Left ventricle myocardium inferior (tissue), 1 donor: Measurements from ENCODE around the gene HBD. TPM values are rescaled to one million over a fixed set of nuclear protein-coding genes. Genes with fewer than 3 reads are reported as not detected.
"Not testable (repeated sequence)": the region's sequence is repeated elsewhere in the genome, so short reads cannot be mapped to it uniquely, and the experiment has no call there.

ENCODE experiments used
- DNase-seq: peaks from one replicate; pipeline ENCODE4 v3.0.0-alpha.2; 2020
- H3K27ac ChIP-seq: fragments of 200-600 bp; replicated peaks from 2 replicates; pipeline ENCODE4 v1.8.0; 2021
- H3K27me3 ChIP-seq: fragments of 200-600 bp; 2 replicates; pipeline ENCODE4 v1.8.0; 2021; ENCODE audit warnings: low read depth
- H3K36me3 ChIP-seq: fragments of 200-600 bp; 2 replicates; pipeline ENCODE4 v1.8.0; 2021
- H3K4me1 ChIP-seq: fragments of 200-600 bp; 2 replicates; pipeline ENCODE4 v1.8.0; 2021
- H3K4me3 ChIP-seq: fragments of 200-600 bp; 2 replicates; pipeline ENCODE4 v1.8.0; 2021; ENCODE audit warnings: mild to moderate bottlenecking, moderate library complexity
- H3K9me3 ChIP-seq: fragments of 200-600 bp; replicated peaks from 2 replicates; pipeline ENCODE4 v1.8.0; 2021
- intact Hi-C: fragments of 100-400 bp; cut with micrococcal nuclease; formaldehyde crosslinking; loops from one replicate; pipeline ENCODE4 v1.11.0; 2022
- total RNA-seq: library from RNA; stranded (reverse); fragmentation: NEBNext Ultra II Directional; extraction: Animal tissue kit (Norgen Biotek cat#: 25700); gene quantifications from one replicate; pipeline ENCODE4 v1.2.1, GENCODE V29; 2021
- TF ChIP-seq, protein P1 (sequence below): fragments of 200-600 bp; IDR thresholded peaks from 2 replicates; pipeline ENCODE4 v1.8.0; 2021; ENCODE audit warnings: antibody characterized with exemption, mild to moderate bottlenecking, borderline replicate concordance
- donor health status: DM: no; HTN: yes; CAD: no; lungs with severe emphysema.

The HBD gene
- total RNA-seq, 1 donor from 2014 or later = not detected

DNA sequence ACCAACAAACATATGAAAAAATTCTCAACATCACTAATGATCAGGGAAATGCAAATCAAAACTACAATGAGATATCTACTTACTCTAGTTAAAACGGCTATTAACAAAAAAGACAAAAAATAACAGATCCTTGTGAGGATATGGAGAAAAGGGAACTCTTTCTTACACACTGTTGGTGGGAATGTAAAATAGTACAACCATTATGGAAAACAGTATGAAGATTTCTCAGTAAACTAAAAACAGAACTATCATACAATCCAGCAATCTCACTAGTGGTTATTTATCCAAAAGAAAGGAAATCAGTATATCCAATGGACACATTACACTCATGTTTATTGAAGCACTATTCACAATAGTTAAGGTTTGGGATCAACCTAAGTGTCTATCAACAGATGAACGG lies 31.5 kb upstream of the HBD start:
- intact Hi-C loops = no loop called here
- no peaks in the 10 kb centered on the region for H3K4me1 ChIP-seq
- DNase-seq = no peak
- H3K4me3 ChIP-seq = no peak overlapping the region
- H3K9me3 ChIP-seq = no peaks in the 10 kb centered on the region
- no peak overlapping the region for H3K27ac ChIP-seq
- TF ChIP-seq, protein P1, sequence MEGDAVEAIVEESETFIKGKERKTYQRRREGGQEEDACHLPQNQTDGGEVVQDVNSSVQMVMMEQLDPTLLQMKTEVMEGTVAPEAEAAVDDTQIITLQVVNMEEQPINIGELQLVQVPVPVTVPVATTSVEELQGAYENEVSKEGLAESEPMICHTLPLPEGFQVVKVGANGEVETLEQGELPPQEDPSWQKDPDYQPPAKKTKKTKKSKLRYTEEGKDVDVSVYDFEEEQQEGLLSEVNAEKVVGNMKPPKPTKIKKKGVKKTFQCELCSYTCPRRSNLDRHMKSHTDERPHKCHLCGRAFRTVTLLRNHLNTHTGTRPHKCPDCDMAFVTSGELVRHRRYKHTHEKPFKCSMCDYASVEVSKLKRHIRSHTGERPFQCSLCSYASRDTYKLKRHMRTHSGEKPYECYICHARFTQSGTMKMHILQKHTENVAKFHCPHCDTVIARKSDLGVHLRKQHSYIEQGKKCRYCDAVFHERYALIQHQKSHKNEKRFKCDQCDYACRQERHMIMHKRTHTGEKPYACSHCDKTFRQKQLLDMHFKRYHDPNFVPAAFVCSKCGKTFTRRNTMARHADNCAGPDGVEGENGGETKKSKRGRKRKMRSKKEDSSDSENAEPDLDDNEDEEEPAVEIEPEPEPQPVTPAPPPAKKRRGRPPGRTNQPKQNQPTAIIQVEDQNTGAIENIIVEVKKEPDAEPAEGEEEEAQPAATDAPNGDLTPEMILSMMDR = no peak
- H3K36me3 ChIP-seq = no peaks in the 10 kb centered on the region
- H3K27me3 ChIP-seq = no peaks in the 10 kb centered on the region

DNA sequence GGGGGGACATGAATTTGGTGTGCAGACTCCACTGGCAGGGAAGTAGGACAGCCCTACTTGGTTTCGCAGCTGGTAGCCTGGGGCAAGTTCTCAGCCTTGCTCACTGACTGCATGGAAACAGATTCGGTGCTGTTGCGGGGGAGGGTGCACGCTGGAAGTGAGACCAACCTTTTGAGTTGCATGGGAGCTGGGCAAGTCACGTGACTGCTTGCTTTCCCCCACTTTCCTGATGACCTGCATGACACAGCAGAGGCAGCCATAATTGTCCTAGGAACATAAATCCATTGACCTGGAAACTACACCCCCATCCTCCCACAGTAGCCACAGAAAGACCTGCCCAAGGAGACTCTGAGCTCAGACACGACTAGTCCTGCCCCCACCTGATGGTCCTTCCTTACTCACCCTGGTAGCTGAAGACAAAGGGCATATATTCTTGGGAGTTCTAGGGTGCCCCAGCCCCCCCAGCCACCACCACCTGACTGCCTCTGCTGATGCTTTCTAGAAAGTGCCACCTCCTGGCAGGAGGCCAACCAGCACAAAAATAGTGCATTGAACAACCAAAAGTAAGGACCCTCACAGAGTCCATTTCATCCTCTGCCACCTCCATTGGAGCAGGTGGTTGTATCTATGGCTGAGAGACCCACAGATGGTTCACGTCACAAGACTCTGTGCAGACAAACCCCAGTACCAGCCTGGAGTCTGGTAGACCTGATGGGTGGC lies 24.4 kb upstream of the HBD start:
- no peaks in the 10 kb centered on the region for H3K36me3 ChIP-seq
- H3K27ac ChIP-seq = no peak overlapping the region
- H3K27me3 ChIP-seq = no peaks in the 10 kb centered on the region
- DNase-seq = no peak
- intact Hi-C loops = no loop called here
- H3K9me3 ChIP-seq = peaks cover 8% of the 10 kb centered on the region
- no peak overlapping the region for H3K4me3 ChIP-seq
- TF ChIP-seq, protein P1 = no peak
- H3K4me1 ChIP-seq = no peaks in the 10 kb centered on the region

DNA sequence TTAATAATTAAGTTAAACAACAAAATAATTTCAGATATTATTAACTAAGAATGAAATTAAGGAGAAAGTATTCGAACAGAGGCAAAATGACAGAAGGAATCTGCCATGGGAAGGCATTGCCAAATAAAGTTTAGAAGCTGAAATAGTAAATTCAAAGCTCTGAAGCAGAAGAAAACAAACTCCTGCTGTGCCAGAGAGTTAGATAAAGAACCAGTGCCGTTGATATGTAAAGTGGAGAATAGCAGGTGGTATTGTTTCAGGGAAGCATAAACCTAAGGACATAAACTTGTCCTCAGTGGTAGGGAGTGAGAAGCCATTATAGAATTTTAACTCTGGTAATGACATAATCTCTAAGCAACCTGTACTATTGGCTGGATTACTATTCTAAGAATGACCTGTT lies 23.0 kb upstream of the HBD start:
- Histone ChIP-seq H3K4me1 (no peaks in the 10 kb centered on the region), H3K9me3 (peaks cover 8% of the 10 kb centered on the region), H3K27me3 (no peaks in the 10 kb centered on the region), H3K4me3 (no peak overlapping the region), H3K36me3 (no peaks in the 10 kb centered on the region), H3K27ac (no peak overlapping the region)
- intact Hi-C loops = no loop called here
- TF ChIP-seq, protein P1 = no peak
- DNase-seq = no peak

DNA sequence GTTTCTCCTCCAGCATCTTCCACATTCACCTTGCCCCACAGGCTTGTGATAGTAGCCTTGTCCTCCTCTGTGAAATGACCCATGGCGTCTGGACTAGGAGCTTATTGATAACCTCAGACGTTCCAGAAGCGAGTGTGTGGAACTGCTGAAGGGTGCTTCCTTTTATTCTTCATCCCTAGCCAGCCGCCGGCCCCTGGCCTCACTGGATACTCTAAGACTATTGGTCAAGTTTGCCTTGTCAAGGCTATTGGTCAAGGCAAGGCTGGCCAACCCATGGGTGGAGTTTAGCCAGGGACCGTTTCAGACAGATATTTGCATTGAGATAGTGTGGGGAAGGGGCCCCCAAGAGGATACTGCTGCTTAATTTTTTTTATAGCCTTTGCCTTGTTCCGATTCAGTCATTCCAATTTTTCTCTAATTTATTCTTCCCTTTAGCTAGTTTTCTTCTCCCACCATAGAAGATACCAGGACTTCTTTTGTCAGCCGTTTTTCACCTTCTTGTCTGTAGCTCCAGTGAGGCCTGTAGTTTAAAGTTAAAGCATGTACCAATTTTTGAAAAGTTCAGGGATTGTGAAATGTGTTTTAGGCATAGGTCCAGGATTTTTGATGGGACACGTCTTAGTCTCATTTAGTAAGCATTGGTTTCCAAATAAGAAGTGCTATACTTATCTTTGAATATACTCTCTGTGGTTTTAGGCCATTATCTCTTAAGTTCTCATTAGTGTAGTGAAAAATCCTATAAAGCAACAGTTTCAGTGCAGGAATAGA lies 20.5 kb upstream of the HBD start, which contains the start of gene HBG2:
TSS of gene HBG2 (minus strand) at position 136 of the 768 bp plus-strand sequence. CDS start at position 83, 53 bp downstream.
- H3K36me3 ChIP-seq, H3K4me3 ChIP-seq, H3K27ac ChIP-seq, DNase-seq, H3K27me3 ChIP-seq, intact Hi-C loops, H3K4me1 ChIP-seq, H3K9me3 ChIP-seq: not testable (repeated sequence)

DNA sequence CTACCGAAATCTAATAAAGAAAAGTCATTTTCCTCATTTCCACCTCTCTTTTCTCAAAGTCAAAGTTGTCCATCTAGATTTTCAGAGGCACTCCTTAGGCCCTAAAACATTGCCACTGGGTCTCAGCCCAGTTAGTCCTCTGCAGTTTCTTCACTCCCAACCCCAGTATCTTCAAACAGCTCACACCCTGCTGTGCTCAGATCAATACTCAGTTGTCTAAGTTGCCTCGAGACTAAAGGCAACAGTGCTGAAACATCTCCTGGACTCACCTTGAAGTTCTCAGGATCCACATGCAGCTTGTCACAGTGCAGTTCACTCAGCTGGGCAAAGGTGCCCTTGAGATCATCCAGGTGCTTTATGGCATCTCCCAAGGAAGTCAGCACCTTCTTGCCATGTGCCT lies 19.7 kb upstream of the HBD start:
- intact Hi-C loops = not testable (repeated sequence)

DNA sequence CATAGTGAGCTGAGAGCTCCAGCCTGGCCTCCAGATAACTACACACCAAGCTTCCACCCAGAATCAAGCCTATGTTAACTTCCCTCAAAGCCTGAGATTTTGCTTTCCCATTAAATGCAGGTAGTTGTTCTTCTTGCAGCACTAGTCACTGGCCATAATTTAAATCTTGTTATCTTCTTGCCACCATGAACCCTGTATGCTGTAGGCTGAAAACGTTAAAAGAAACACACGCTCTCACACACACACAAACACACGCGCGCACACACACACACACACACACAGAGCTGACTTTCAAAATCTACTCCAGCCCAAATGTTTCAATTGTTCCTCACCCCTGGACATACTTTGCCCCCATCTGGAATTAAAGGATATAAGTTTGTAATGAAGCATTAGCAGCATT lies 19.2 kb upstream of the HBD start:
- intact Hi-C loops, H3K36me3 ChIP-seq, DNase-seq, H3K9me3 ChIP-seq, H3K4me1 ChIP-seq, H3K27ac ChIP-seq, H3K27me3 ChIP-seq, H3K4me3 ChIP-seq: not testable (repeated sequence)

More for the DNA sequence above, 19.7 kb upstream of the HBD start:
- H3K4me3 ChIP-seq, H3K36me3 ChIP-seq, H3K27ac ChIP-seq, DNase-seq, H3K9me3 ChIP-seq, H3K4me1 ChIP-seq, H3K27me3 ChIP-seq: not testable (repeated sequence)

DNA sequence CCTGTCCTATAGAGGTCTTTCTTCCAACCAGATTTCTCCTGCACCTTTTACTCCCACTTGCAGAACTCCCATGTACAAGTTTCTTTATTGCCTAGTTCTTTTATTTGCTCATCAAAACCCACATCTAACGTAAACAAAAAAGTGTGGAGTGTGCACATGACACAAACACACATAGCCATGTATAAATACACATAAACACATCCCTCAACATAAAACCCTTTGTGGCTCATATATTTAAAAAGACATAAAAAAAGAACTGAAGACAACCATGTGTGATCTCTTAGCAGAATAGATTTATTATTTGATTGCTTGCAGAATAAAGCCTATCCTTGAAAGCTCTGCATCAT lies 18.6 kb upstream of the HBD start:
- TF ChIP-seq, protein P1 = no peak
- intact Hi-C loops = no loop called here
- H3K4me1 ChIP-seq = no peaks in the 10 kb centered on the region
- no peak overlapping the region for H3K4me3 ChIP-seq
- DNase-seq = no peak
- H3K9me3 ChIP-seq = no peaks in the 10 kb centered on the region
- no peaks in the 10 kb centered on the region for H3K36me3 ChIP-seq
- no peaks in the 10 kb centered on the region for H3K27me3 ChIP-seq
- no peak overlapping the region for H3K27ac ChIP-seq
